ENCODE results near the gene AGPAT1.
"Not testable (repeated sequence)": the region's sequence is repeated elsewhere in the genome, so short reads cannot be mapped to it uniquely, and the experiment has no call there.

AGPAT1 gene

GRCh38 chr6:32187009-32187709 lies 11.3 kb upstream of the AGPAT1 start:
- DNase-seq (ENCODE audit: low read depth in 2 of 2) = no peak

- not testable (repeated sequence) for DNase-seq (ENCODE audit: low read depth in 2 of 2)
Measured at GRCh38 chr6:32186151-32186840, 10.4 kb upstream of the AGPAT1 start.

GRCh38 chr6:32185681-32186131 lies 9.8 kb upstream of the AGPAT1 start:
- DNase-seq (ENCODE audit: low read depth in 2 of 2) = not testable (repeated sequence)

GRCh38 chr6:32184084-32184640 lies 8.3 kb upstream of the AGPAT1 start, which contains the start of gene AGER:
Gene AGER, minus strand, starts transcription at chr6:32184253. Its CDS starts 31 bp downstream, at chr6:32184222.
- DNase-seq (ENCODE audit: low read depth in 2 of 2) = no peak

GRCh38 chr6:32183483-32184083 lies 7.7 kb upstream of the AGPAT1 start:
- DNase-seq (ENCODE audit: low read depth in 2 of 2) = no peak

GRCh38 chr6:32183030-32183429 lies 7.1 kb upstream of the AGPAT1 start:
- DNase-seq (ENCODE audit: low read depth in 2 of 2) = no peak

- DNase-seq (ENCODE audit: low read depth in 2 of 2) = no peak
Measured at GRCh38 chr6:32182555-32182981, 6.7 kb upstream of the AGPAT1 start.

GRCh38 chr6:32181915-32182529 lies 6.1 kb upstream of the AGPAT1 start:
- no peak for DNase-seq (ENCODE audit: low read depth in 2 of 2)

GRCh38 chr6:32181148-32181702 lies 5.3 kb upstream of the AGPAT1 start:
- DNase-seq (ENCODE audit: low read depth in 2 of 2) = no peak

GRCh38 chr6:32179766-32180405 lies 4.0 kb upstream of the AGPAT1 start:
- no peak for DNase-seq (ENCODE audit: low read depth in 2 of 2)

GRCh38 chr6:32178547-32179440 lies 2.9 kb upstream of the AGPAT1 start:
- no peak for DNase-seq (ENCODE audit: low read depth in 2 of 2)

- DNase-seq (ENCODE audit: low read depth in 2 of 2) = peak; percentile 78 to 79
Measured at GRCh38 chr6:32177788-32178546, 2.1 kb upstream of the AGPAT1 start, which contains the start of gene RNF5. Gene RNF5, plus strand, starts transcription at chr6:32178405. Its CDS starts 107 bp downstream, at chr6:32178512.

- no peak for DNase-seq (ENCODE audit: low read depth in 2 of 2)
Measured at GRCh38 chr6:32177183-32177787, 1.4 kb upstream of the AGPAT1 start.

- DNase-seq (ENCODE audit: low read depth in 2 of 2) = no peak
Measured at GRCh38 chr6:32176476-32177182, 745 bp upstream of the AGPAT1 start.

- no peak for DNase-seq (ENCODE audit: low read depth in 2 of 2)
Measured at GRCh38 chr6:32175322-32175710, 568 bp downstream of the AGPAT1 start.

- DNase-seq (ENCODE audit: low read depth in 2 of 2) = no peak
Measured at GRCh38 chr6:32174416-32174815, 1.5 kb downstream of the AGPAT1 start.

GRCh38 chr6:32173051-32173727 lies 2.7 kb downstream of the AGPAT1 start:
- DNase-seq (ENCODE audit: low read depth in 2 of 2) = no peak

- no peak for DNase-seq (ENCODE audit: low read depth in 2 of 2)
Measured at GRCh38 chr6:32171234-32171633, 4.7 kb downstream of the AGPAT1 start.
